Right hindlimb (tissue), 1 donor: Measurements from ENCODE around the gene PPM1N.

Source experiments
- DNase-seq: peaks from one replicate; pipeline ENCODE4 v3.0.0-alpha.2; 2018

Gene PPM1N

GRCh38 chr19:45498411-45499195 lies at the start of gene PPM1N:
PPM1N (plus strand) TSS chr19:45498443; CDS start chr19:45498473, 30 bp downstream.
- DNase-seq: no peak

GRCh38 chr19:45448887-45449299 lies 49.4 kb upstream of the PPM1N start:
- DNase-seq: no peak

GRCh38 chr19:45450012-45450333 lies 48.3 kb upstream of the PPM1N start:
- DNase-seq: no peak

GRCh38 chr19:45451131-45451849 lies 47.0 kb upstream of the PPM1N start:
- peak; percentile 77 for DNase-seq

GRCh38 chr19:45451850-45452387 lies 46.3 kb upstream of the PPM1N start:
- no peak for DNase-seq

GRCh38 chr19:45455707-45456499 lies 42.3 kb upstream of the PPM1N start:
- peak; percentile 96 for DNase-seq

GRCh38 chr19:45456500-45456815 lies 41.8 kb upstream of the PPM1N start:
- no peak for DNase-seq

GRCh38 chr19:45457776-45458175 lies 40.5 kb upstream of the PPM1N start:
- DNase-seq: no peak

GRCh38 chr19:45460807-45461347 lies 37.4 kb upstream of the PPM1N start:
- DNase-seq: no peak

GRCh38 chr19:45462174-45462573 lies 36.1 kb upstream of the PPM1N start:
- no peak for DNase-seq

GRCh38 chr19:45463241-45463640 lies 35.0 kb upstream of the PPM1N start:
- DNase-seq: no peak

- DNase-seq: no peak
Measured at GRCh38 chr19:45464274-45464673, 34.0 kb upstream of the PPM1N start.

- no peak for DNase-seq
Measured at GRCh38 chr19:45464852-45465441, 33.3 kb upstream of the PPM1N start.

GRCh38 chr19:45467115-45467455 lies 31.2 kb upstream of the PPM1N start:
- no peak for DNase-seq

GRCh38 chr19:45467456-45468158 lies 30.6 kb upstream of the PPM1N start, which contains the start of gene FOSB:
FOSB (plus strand) TSS chr19:45467996; CDS start chr19:45468587, 591 bp downstream.
- DNase-seq: peak; percentile 95

- peak; percentile 85 for DNase-seq
Measured at GRCh38 chr19:45468159-45468651, 30.0 kb upstream of the PPM1N start.

- no peak for DNase-seq
Measured at GRCh38 chr19:45468803-45469131, 29.5 kb upstream of the PPM1N start.

- peak; percentile 94 for DNase-seq
Measured at GRCh38 chr19:45469132-45469944, 28.9 kb upstream of the PPM1N start.

GRCh38 chr19:45469945-45470761 lies 28.1 kb upstream of the PPM1N start:
- DNase-seq: peak; percentile 75

GRCh38 chr19:45470762-45471081 lies 27.5 kb upstream of the PPM1N start:
- peak; percentile 60 for DNase-seq
